GM12873 (cell line): Measurements from ENCODE around the gene NHLRC3.

Experiments used
- CTCF ChIP-seq: IDR thresholded peaks from 2 replicates; pipeline ENCODE4 v1.5.1; 2012; ENCODE audit warnings: low read depth, mild to moderate bottlenecking, moderate library complexity, low read length, control low read depth; ENCODE audit not compliant: insufficient read depth; ENCODE audit errors: missing control alignments

Gene NHLRC3

DNA sequence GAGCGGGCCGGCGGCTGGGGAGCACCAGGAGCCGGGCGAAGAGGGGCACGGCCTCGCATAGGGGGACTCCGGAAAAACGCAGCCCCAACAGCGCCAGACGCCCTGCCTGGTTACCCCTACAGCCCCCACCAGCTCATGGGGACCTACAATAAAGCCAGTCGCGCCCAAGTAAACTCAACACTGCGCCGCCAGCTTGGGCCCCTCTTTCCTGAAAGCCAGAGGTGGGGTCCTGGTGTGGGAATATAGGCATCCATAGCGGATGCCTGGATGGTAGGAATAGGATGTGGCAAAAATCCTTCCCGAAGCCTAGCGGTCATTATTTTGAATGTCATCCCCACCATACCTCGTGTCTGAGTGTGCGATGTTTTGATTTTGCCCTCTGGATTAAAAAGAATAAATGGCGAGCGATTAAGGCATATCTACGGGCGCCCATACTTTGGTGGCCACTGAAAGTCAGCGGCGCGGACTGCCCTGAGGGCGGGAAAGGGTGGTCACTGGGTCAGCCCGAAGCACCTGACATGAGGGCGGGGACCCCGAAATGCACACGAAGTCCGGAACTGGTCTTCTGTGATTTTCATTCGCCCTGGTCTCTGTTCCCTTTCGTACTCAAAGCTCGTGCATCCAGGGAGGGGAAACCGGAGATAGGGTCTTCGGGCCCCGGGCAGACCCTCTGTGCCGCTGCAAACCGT, at the start of gene NHLRC3, which contains the start of gene PROSER1:
TSS of gene NHLRC3 (plus strand) at position 577 of the 689 bp plus-strand sequence. CDS start 184 bp downstream, outside the sequence.
TSS of gene PROSER1 (minus strand) at position 210 of the 689 bp plus-strand sequence. CDS start 847 bp downstream, outside the sequence.
- TF ChIP-seq CTCF = no peak

DNA sequence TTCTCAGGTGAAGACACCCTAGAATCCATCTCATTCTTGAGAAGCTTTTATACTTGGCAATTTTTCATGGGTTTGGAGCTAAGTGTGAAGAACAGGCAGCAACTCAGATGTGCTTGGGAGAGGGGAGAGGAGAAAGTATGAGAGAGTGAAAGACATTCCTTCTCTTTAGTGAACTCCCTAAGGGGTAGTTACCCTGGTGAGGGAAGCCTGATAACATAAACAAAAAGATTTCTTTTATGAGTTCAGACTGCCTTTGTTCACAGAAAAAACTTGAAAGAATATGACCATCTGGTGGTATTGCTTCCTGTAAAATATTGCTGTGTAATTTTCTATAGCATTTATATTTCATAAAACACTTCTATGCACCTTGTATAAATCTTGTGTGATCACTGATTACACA, 47.6 kb upstream of the NHLRC3 start, which contains the start of gene STOML3:
TSS of gene STOML3 (minus strand) at position 139 of the 400 bp plus-strand sequence. CDS start at position 29, 110 bp downstream.
- TF ChIP-seq CTCF = no peak

DNA sequence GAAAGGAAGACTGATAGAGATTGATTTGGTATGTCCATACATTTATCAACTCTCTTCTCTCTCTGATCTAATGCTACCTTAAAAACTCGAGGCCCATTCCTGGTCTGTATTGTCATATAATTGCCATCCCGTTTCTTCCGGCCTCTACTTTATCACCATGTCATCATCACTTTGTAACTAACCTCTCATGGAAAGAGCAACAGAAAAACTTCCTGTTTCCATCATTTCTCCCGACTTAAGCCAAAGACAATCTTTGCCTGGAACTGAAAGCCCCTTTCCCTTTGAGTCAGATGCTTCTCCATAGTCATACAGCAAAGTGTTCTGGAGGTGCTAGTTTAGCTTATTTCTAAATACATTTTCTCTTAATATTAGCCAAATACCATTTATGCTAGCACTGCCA, 44.9 kb upstream of the NHLRC3 start:
- no peak for TF ChIP-seq CTCF

DNA sequence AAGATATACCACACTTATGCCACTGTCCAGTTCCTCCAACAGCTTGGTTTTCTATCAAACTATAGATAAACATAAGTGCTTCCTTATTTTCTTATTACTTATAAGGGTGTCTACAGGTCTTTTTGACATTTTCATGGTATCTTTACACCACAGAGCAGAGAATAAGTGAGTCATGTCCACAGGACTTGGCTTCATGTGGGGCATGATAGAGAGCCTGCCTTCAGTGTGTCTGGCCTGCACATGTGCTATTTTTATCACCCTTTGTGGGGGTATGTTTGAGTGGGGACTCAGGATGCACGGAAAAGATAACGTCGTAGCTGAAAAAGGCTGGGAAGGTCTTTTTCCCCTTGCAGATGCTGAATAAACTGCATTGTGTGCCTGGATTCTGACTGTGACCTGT, 39.5 kb upstream of the NHLRC3 start:
- no peak for TF ChIP-seq CTCF

DNA sequence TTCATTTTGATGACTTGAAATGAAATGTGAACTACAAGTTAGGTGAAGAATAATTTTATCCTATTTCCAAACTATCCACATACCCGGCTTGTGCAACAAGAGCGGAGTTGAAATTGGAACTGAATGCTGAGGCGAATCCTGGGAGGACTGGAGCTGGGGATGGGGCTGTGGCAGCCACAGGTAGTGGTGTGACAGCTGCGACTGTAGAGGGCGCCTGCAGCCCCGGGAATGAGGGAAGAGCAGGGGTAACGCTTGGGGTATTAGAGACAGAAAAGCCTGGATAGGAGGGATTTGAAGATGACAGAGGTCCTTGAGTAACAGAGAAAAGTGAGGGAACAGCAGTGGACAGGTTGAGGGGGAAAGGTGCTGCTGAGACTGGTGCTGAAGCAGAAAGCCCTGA, 25.6 kb upstream of the NHLRC3 start:
- TF ChIP-seq CTCF = no peak

DNA sequence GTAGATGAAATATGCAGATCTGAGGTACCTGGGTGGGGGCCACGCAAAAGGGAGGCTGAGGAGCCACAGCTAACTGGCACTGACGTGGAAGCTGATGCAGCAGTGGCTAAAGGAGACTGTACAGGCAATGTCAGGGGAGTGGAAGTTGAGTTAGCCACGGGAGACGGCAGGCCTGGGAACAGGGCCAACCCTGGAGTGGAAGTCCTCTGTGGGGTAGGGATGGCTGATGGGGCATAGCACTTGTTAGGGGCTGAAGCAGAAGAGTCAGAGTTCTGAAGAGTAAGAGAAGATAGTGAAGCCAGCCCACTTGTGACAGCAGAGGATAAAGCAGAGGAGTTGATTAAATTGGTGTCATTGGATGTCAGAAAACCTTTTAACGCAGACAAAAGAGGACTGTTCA, 24.8 kb upstream of the NHLRC3 start:
- TF ChIP-seq CTCF = no peak

- no peak for TF ChIP-seq CTCF
Observed at GRCh38 chr13:39016087-39016486, 22.2 kb upstream of the NHLRC3 start.
